NCI-H2107 treated with DMSO at 0.1 percent for 48 hours (cell line): ENCODE measurements around the gene PRKAR1B.

Source experiments
- DNase-seq: peaks from one replicate; lab custom pipeline; 2025; ENCODE audit not compliant: unreplicated experiment; lab: John Stamatoyannopoulos, UW

The PRKAR1B gene

DNA sequence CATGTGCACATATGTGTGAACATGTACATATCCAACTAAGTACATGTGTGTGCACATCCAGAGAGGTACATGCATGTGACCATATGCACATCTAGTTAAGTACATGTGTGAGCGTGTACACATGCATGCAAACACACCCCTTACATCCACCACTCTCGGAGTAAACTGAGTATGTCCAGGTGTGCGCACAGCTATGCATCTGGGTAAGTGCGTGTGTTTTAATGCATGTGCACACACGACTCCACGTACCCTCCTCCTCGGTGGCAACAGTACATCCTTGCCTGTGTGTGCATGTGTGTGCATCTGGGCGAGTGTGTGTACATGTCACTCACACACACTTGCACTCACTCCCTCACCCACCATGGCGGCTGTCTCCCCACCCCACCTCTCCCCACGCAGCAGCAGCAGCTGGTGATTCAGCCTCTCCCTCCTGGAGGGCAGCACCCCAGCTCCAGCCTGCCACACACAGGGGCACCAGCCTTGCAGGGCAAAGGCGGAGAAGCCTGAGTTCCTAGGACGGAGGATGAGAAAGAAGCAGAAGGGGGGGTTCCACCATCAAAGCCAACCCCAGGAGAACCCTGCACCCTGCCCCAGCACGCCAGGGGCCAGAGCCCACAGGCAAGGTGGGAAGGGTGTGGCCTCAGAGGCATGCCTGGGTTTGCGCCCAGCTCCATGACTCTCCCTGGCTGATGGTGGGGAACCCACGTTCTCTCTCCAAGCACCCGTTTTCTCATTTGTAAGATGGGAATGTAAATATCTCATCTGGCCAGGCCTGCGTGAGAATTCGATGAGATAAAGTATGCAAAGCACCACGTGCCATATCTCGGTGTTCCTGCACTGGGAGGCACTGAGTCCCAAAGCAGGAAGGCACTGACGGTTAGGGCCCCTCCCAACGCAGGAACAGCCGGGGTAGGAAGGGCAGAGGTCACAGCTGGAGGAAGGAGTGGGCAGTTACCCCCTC is 28.3 kb downstream of the PRKAR1B start:
- no peak for DNase-seq

DNA sequence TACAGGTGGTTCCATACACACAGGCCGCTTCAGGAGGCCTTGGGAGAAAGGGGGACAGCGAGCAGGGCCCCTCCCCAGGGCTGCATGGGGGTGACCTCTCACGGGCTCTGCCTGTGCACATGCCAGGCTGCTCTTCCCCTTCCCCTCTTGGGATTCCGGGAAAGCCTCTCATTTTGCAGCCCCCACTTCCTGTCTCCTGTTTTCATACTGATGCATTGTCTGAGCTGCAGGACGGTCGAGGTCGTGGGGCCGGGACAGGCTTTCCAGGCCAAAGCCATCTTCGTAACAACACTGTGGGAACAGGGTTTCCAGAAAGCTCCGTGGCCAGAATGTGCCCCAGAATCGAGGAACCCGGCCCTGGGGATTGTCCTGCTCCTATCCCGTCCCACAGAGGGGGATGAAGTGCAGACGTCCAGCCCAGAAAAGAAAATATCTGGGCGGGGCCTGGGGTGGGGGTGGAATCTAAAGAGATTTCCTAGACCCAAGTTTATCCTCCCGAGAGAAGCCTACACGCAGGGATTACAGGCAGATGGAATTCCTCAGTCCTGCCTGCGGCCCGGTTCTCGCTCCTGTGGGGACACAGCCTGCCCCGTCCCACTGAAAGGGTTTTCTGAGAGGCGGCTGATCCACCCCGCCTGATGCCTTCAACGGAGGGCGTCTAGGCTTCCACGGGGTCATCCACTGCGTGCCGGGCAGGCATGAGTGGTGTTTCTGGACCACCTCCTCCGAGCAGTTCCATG is 30.1 kb downstream of the PRKAR1B start:
- DNase-seq, result no peak

DNA sequence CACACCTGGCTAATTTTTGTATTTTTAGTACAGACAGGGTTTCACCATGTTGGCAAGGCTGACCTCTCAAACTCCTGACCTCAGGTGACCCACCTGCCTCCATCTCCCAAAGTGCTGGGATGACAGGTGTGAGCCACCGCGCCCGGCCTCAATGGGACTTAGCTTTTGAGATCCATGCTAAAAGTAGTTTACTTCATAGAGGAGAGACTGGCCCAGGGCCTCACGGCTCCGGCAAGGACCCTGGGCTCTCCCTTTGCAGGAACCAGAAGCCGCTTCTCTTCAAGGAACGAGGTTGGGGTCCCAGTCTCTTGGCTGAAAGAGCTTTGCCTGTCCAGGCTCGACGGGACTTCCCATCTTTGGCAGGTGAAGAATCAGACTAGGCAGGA is 30.7 kb downstream of the PRKAR1B start:
- no peak for DNase-seq

DNA sequence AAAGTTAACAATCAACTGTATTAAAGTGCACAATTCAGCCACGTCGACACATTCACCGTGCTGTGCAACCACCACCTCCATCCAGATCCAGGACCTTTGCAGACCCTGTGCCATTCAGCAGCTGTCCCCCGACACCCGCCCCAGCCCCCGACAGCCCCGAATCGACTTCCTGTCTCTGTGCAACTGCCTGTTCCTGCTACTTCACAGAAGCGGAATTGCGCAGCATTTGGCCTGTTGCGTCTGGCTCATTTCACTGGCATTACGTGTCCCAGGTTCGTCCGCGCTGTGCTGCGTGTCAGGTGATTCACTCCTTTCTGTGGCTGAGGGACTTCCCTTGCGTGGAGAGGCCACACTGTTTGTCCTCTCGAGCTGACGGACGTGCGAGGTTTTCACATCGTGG is 33.8 kb downstream of the PRKAR1B start:
- no peak for DNase-seq

DNA sequence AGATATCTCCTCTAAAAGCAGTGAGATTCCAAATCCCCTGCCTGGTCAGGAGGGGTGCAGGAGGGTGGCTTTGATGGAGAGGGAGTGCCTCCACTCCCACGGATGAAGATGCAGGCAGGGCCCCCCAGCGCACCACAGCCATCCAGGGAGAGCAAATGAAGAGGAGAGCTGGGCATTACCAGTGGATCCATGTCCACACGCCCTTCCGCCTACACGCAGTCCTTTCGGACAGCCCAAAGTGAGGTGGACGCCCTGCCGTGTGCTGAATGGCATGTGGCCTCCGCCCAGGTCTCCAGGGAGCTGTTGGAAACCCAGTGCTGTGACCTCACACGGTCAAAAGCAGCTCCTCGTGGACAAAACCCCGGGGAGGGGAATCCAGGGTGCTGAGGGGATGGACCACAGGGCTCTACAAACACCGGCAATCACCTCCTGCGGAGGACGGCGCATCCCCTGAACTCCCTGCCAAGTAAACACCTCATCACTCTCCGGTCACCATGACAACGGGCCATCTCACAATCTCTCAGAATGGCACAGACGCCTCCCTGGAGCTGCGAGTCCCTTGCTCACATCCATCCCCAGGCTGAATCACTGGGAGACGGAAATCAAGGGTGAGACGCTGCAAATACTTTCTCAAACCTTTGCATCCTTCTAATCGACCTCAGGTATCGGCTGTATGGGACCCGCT is 35.6 kb downstream of the PRKAR1B start:
- DNase-seq, result no peak

DNA sequence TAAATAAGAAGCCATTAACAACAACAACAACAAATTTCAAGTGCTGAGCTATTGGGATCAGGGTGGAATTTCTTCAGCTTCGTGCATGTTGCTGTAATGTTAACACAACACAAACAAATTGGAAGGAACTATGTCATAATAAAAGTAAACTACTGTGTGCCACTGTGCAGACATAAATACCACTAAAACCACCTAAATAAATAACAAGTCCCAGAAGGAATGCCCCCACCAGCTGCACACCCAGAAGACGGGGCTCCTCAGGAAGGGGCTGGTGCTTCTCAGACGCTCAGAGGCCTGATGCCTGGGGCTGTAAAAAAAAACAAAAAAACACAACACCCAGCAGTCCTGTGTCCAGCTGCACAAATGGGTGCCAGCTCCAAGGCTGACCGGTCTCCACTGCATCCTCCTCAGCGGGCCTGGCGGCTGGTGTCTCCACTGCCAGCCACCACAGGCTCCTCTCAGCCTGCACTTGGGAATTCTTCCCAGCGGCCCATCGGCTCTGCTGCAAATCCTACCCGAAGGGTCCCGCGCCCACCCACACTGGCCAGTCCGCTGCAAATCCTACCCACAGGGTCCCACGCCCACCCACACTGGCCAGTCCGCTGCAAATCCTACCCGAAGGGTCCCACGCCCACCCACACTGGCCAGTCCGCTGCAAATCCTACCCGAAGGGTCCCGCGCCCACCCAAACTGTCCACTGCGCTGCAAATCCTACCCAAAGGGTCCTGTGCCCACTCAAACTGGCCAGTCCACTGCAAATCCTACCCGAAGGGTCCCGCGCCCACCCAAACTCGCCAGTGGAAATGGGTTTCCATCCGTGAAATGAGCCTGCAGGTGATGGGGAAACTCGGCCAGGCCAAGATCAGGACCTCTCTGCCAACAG is 36.4 kb downstream of the PRKAR1B start:
- DNase-seq, result no peak

DNA sequence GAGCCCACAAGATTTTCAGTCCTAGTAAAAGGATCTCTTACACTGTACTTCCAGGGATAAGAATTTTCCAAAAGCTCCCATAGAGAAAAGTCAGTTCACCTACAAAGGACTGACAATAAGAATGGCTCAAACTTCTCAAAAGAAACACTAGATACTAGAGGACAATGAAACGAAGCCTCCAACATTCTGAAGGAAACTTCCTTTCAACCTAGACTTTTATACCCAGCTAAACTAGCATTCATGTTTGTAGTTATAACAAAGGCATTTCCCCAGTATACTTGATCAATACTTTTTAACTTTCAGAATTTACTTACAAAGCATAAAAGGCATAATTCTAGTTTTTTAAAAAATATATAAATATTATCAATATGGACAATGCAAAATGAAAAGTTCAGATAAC is 41.5 kb downstream of the PRKAR1B start:
- no peak for DNase-seq

DNA sequence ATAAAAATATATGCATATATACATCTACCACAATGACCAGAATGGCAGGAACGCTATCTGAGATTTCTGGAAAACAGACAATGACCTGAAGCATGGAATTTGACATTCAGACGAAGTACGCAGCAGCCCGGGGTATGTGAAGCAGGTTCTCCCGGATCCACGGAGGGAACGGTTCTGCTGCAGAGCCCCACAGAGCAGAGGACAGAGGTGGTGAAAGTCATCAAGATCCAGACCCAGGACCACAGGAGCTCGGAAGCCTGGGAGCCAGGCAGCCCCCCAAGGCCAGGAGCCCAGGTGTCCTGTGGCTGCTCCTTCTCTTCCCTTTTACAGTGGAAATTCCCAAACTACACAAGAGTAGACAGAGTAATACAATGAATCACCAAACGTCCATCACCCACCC is 42.7 kb downstream of the PRKAR1B start:
- no peak for DNase-seq

DNA sequence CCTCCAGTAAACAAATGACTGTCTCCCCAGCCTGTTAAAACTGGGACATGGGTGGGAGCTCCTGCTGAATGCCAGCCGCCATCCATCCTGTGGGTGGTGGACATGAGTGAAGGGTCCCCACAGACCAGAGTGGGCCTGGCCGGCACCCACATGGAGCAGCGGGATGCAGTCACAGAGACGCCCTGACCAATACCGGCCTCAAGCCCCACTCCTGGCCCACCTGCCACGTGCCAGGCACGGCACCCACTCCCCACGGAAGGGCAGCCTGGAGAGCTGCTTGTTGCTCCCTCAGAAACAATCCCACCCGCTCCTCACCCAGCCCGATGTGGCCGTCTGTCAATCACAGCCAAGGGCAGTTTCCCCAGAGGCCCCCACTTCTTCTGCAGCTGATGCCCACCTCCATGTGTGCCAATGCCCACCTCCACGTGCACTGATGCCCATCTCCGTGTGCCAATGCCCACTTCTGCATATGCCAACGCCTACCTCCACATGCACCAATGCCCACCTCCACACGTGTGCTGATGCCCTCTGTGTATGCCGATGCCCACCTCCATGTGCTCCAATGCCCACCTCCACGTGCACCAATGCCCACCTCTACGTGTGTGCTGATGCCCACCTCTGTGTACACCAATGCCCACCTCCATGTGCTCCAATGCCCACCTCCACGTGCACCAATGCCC is 43.4 kb downstream of the PRKAR1B start:
- no peak for DNase-seq

DNA sequence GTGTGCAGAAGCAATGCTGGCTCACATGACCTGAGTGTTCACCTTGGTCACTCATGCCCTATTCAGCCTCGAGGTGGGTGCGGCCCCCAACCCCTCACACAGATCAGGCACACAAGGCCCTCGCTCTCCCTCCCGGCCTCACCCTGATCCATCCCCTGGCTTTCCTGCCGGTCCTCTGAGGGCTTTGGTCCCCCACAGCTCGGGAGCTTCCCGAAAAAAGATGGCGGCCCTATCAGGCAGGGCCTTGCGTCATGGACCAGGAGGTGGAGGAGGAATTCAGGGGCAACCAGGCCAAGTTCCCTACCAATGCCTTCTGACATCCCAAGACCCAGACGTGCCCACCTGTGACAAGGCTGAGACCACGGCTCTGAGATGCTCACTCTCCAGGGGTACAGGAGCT is 44.3 kb downstream of the PRKAR1B start:
- no peak for DNase-seq

DNA sequence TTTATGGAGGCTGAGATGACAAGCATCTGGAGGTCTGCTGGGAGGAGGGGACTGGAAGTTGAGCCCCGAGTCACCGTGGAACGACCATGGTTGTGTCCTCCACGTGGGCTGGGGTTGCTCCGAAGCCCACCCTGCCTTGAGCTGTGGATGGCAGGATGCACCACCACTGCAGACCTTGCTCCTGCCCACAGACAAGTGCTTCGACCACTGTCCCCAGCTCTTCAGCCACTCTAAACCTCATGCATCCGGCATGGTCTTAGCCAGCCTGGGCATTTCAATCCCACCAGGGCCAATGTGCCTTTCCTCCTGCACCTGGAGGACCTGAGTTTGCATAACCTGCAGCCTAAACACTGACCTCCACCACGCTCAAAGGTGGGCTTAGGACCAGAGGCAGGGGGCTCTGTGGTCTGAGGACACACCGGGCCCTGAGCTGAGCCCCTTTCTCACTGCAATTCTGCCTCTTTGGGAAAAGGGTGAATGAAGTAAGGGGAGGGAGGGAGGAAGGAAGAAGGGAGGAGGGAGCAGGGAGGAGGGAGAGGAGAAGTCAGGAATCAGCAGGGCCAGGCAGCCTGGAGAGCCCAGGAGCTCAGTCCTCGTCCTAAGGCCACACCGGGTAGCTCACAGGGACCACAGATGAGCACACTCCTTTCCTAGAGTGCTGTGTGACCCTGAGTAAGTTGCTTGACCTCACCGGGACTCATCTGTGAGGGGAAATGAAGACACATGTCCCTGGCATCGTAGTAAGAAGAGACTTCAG is 45.4 kb downstream of the PRKAR1B start:
- no peak for DNase-seq

DNA sequence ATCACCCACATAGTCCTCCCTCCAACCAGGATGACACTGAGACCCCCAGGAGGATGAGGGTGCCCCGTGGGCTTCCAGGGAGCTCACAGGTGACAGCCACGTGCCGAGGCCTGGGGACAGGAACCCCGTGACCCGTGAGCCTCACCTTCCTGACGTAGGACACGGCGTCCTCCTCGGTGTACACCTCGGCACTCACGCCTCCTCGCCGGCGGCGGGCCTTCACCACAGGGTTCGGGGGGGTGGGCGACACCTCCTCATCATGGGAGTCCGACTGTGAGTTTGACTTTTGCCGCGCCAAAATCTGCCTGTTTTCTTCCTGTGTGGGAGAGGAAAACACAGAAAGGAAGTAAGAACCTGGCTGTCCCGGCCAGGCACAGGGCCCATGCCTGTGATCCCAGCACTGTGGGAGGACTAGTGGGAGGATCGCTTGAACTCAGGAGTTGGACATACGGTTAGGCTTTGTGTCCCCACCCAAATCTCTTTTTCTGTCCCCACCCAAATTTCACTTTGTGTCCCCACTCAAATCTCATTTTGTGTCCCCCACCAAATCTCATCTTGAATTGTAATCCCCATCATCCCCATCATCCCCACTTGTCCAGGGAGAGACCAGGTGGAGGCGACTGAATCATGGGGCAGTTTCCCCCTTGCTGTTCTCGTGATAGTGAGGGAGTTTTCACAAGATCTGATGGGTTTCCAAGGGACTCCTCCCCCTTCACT is 46.5 kb downstream of the PRKAR1B start:
- DNase-seq, result no peak

DNA sequence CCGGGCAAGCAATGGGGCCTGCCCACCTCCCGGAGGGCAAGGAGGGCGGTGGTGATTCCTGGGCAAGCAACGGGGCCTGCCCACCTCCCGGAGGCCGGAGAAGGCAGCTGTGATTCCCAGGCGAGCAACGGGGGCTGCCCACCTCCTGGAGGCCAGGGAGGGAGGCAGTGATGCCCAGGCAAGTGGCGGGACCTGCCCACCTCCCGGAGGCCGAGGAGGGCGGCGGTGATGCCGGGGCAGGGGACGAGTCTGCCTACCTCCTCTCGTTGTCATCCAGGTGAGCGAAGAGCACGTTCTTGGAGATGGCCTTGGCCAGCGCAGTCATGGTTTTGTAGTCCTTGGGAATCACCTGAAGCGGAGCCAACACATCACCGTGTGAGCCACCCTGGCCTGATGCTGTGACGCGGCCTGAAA is 50.1 kb downstream of the PRKAR1B start:
- no peak for DNase-seq

DNA sequence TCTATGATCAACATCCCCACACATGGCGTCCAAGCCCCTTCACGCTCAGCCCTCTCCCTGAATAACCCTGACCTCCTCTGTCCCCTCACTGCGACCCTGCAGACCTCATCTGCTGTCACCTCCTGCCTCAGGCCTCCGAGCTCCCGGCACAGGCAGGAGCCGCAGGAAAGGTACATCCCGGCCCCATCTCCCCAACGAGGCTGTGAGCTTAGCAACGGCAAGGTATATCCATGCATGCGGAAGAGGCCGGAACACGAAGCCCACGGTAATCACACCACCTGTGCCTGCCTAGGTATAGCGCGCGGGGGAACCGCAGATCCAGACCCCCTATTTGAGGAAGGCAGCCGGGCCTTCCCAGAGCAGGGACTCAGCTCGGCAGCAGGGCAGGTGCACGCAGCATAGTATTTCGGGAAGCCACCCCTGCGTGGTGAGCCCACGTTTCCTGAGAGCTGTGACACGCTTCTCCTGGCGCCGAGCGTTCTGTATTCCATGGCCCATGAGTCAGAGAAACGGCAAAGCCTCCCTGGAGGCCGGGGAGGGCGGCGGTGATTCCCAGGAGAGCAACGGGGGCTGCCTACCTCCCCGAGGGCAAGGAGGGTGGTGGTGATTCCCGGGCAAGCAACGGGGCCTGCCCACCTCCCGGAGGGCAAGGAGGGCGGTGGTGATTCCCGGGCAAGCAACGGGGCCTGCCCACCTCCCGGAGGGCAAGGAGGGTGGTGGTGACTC is 50.7 kb downstream of the PRKAR1B start:
- DNase-seq, result no peak

DNA sequence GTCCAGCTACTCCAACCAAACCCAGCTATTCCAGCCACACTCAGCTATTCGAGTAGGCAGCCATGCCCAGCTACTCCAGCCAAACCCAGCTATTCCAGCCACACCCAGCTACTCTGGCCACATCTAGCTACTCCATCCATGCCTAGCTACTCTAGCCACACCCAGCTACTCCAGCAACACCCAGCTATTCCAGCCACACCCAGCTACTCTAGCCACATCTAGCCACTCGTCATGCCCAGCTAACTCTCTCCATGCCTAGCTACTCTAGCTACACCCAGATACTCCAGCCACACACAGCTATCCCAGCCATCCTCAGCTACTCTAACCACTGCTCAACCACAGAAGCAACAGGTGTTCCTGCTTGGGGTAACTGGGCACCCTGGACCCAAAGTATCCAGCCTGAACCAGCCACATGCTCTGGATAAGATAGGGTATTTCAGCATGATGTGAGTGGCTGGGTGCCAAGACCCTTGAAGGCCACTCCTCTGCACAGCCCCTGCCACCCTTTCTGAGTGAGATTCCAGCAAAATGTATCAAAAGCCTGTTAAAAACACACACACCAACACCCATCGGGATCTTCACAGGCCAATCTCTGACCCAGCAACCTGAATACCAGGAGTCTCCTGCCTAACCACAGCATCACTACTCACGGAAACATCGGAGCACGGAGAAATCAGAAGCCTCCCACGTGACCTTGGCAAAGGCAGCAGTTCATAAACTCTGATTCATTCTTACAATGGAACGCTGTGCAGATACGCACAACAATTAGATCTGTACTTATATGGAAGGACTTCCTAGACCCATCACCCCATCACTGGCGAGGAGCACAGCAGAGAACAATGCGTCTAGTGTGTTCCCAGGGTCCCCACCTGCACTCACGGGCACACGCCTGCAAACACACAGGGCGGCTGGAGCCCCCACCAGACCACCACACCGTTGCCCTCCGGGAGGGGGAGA is 52.3 kb downstream of the PRKAR1B start:
- no peak for DNase-seq

DNA sequence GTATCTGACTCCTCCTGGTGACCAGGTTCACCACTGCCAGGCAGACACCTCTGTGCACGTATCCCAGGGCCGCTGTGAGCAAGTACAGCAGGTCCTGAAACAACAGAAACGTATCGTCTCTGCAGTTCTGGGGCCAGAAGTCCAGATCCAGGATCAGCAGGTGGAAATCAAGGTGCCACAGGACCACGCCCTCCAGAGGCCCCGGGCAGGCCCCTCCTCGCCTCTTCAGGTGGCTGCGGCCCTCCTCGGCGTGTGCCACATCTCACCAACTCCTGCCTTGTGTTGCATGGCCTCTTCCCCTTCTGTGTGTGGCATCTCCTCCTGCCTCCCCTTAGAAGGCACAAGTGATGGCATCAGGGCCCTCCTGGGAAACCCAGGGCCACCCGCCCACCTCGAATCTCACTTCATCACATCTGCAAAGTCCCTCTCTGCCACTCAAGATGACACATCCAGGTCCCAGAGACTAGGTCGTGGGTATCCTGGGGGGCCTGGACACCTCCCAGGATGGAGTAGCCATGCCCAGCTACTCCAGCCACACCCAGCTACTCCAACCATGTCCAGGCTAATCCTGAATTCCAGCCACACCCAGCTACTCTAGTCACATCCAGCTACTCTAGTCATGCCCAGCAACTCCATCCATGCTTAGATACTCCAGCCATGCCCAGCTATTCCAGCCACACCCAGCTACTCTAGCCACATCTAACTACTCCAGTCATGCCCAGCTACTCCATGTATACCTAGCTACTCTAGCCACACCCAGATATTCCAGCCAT is 53.2 kb downstream of the PRKAR1B start:
- DNase-seq, result no peak
